ENCODE measurements around the gene AK9.

DNA sequence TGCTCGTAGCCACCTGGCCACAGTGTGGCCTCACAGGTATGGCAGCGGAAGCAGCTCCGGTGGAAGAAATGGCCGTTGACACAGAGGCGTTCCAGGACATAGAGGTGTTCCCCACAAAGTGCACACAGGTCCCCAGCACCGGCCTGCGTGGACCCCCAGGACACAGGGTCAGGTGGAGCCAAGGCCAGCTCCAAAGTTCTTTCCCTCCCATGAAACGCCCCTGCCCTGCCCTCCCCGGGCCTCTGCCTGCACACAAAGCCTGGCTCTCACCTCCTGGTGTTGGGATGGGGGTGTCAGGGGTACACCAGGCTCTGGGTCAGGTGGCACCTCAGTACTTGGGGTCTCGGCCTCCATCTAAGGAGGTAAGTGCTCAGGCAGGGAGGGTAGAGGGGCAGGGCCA is 243.9 kb downstream of the AK9 start:
- TF ChIP-seq, protein P1, sequence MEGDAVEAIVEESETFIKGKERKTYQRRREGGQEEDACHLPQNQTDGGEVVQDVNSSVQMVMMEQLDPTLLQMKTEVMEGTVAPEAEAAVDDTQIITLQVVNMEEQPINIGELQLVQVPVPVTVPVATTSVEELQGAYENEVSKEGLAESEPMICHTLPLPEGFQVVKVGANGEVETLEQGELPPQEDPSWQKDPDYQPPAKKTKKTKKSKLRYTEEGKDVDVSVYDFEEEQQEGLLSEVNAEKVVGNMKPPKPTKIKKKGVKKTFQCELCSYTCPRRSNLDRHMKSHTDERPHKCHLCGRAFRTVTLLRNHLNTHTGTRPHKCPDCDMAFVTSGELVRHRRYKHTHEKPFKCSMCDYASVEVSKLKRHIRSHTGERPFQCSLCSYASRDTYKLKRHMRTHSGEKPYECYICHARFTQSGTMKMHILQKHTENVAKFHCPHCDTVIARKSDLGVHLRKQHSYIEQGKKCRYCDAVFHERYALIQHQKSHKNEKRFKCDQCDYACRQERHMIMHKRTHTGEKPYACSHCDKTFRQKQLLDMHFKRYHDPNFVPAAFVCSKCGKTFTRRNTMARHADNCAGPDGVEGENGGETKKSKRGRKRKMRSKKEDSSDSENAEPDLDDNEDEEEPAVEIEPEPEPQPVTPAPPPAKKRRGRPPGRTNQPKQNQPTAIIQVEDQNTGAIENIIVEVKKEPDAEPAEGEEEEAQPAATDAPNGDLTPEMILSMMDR (IDR thresholded peaks at IDR 0.05 in 2 of 3, conservative IDR thresholded peaks at IDR 0.05 in 1 of 3; ENCODE audit: insufficient read depth in 2 of 3, low read depth in 1 of 3, low read length in 3 of 3): no peak
- TF ChIP-seq, protein P2, sequence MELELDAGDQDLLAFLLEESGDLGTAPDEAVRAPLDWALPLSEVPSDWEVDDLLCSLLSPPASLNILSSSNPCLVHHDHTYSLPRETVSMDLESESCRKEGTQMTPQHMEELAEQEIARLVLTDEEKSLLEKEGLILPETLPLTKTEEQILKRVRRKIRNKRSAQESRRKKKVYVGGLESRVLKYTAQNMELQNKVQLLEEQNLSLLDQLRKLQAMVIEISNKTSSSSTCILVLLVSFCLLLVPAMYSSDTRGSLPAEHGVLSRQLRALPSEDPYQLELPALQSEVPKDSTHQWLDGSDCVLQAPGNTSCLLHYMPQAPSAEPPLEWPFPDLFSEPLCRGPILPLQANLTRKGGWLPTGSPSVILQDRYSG (tag; conservative IDR thresholded peaks at IDR 0.05; ENCODE audit: low read depth): no peak

All from K562 (cell line).